8988T (cell line): Measurements from ENCODE around the gene NTRK3.

ENCODE experiments used
- DNase-seq: peaks from one replicate; pipeline ENCODE4 v3.0.0; 2011

The NTRK3 gene

GRCh38 chr15:88020806-88021205, 235.7 kb downstream of the NTRK3 start:
- DNase-seq: no peak

- DNase-seq: no peak
These were observed 236.9 kb downstream of the NTRK3 start for GRCh38 chr15:88019656-88020055.

- DNase-seq: no peak
These were observed 237.5 kb downstream of the NTRK3 start for GRCh38 chr15:88018869-88019641.

GRCh38 chr15:88017753-88018152, 238.8 kb downstream of the NTRK3 start:
- no peak for DNase-seq

DNA sequence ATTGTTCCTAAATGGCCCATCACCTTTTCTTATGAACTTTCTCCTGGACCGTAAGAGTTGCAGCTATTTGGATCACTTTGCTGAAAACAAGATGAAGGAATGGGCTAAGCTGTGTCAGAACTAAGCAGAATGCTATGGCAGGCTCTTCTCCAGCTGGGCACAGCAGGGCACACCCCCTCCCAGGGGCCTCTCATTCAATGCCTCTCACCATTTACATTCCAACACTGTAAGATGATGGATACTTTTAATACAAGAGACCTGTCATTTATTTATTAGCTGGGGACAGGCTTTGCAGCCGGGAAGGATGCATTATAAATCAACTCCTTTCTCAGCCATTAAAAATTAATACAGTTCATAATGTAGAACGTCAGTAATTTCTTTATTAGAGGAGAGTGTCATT, 240.1 kb downstream of the NTRK3 start:
- no peak for DNase-seq

- DNase-seq: no peak
These were observed 241.2 kb downstream of the NTRK3 start for GRCh38 chr15:88015228-88015860.

DNA sequence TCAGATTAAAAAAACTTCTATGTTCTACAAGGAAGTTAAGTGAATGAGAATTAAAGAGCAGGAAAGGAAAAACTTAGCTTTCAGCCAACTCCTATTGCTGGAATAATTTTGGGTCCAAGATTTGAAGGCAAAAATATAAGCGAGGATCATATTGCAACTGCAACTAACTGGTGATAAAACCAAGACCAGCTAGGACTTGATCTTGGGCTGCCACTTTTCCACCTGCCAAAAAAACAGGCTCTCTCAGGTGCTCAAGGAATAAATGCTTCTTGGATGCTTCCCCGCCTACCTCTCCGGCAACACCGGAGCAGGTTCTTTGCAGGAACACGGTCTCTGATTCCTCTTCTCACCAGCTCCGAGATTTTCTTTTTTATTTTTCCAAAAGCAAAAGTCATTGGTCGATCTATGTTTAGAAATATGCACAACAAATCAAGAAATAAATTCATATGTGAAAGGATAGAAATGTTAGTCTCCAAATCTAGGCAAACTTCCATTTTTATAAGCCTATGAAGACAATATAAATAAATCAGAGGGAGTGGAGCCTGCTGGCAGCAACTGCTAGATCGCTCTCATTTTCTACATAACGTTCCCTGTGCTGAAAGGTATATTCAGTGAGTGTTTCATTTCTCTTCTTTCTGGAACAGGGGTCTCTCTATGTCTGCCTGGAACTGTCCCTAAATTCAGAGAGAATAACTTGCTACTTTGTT, 241.9 kb downstream of the NTRK3 start:
- DNase-seq: no peak

DNA sequence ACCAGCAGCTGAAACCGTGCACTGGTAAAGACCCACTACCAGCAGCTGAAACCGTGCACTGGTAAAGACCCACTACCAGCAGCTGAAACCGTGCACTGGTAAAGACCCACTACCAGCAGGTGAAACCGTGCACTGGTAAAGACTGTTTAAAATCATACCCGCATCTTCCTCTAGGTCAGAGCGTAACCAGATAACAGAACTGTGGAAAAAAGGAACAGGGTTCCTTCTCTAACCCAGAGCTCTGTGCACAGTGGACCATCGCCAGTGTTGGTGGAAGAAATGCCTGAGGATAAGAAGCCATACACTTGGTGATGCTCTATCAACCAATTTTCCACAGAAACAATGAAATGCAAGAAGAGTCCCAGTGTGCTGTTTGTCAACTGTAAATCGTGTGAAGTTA, 243.4 kb downstream of the NTRK3 start:
- no peak for DNase-seq

- DNase-seq: no peak
These were observed 243.9 kb downstream of the NTRK3 start for GRCh38 chr15:88012688-88013087.

- no peak for DNase-seq
These were observed 244.3 kb downstream of the NTRK3 start for GRCh38 chr15:88012233-88012632.

GRCh38 chr15:88011533-88011932, 245.0 kb downstream of the NTRK3 start:
- DNase-seq: no peak

- no peak for DNase-seq
These were observed 250.4 kb downstream of the NTRK3 start for GRCh38 chr15:88006146-88006545.

- no peak for DNase-seq
These were observed 252.1 kb downstream of the NTRK3 start for GRCh38 chr15:88004399-88004798.

DNA sequence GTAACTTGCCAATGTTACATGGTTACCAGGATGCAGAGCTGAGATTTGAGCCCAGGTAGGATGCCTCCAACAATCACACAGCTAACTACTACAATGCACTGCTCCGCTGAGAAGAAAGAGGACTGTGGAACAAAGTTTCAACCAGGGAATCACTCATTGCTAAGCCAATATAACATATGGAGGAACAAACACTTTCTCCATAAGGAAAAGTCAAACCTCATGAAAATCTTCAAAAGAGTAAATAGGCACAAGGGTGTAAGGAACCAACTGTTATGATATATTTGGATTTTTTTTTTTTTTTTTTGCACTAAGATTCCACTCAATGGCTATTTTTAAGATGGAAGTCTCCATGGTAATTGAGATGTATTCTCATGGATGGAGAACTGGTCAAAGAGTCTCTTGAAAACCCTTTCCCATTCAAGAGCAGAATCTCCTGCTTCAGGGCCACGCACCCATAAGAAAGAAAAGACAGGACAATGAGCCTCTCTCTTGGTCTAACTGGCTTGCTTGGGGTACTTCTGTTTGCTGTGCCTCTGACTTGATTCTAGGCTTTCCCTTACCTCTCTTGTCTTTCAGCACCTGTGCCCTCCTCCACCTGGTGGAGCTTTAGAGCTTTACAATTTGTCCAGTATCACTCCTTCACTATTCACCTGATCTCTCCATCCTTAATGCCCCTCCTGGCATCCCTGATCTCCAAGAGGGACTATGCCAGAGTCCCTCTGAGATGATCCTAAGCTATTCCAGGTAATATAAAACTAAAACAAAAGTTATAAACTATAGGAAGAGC, 252.8 kb downstream of the NTRK3 start:
- no peak for DNase-seq

- DNase-seq: no peak
These were observed 253.8 kb downstream of the NTRK3 start for GRCh38 chr15:88002706-88003105.

DNA sequence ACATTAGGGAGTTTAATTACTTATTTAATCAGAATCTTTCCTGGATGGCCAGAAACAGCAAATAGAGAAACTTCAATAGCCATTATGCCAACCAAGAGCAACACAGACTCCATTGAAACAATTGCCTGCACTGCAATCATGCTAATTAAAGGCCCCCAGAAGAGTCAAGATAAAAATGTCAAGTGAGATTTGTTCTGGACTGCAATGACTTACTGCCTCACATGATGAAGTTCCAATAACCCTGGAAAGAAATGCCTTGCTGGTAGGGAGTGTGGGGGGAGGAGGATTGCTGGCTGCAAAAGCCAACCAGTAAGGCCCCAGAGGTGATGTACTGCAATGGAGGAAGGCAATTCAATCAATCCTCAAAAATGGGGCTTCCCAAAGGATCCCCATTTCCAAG, 257.9 kb downstream of the NTRK3 start:
- DNase-seq: no peak

DNA sequence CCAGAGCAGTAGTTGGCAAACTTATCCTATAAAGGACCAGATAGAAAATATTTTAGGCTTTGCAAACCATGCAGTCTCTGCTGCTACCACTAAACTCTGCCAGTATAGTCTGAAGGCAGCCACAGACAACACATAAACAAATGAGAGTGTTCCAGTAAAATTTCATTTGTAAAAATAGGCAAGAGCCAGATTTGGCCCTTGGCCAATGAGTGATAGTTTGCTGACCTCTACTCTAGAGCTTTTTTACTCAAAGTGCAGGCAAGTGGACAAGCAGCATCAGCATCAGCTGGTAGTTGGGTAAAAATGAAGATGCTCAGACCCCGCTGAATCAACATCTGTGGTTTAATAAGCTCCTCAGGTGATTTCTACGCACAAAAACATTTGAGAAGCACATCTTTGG, 269.8 kb downstream of the NTRK3 start:
- no peak for DNase-seq

GRCh38 chr15:87985451-87985850, 271.1 kb downstream of the NTRK3 start:
- no peak for DNase-seq

DNA sequence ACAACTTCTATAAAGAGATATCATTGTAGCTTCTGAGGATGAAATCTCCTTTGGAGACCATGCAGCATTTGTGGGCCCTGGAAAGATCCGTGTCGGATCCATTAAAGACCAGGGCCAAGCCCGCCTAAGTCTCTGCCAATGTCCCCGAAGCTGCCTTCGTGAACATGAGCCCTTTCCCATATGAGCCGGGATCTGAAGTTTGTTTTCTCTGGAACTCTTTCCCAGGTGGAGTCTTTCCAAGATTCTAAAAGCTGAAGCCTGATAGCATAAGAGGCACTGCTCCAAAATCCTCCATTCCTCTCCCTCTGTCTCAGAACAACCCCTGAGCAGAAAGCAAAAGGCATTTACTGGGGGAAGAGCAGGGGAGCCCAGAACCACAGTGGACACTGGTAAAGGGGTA, 274.6 kb downstream of the NTRK3 start:
- no peak for DNase-seq

GRCh38 chr15:87977907-87978306, 278.6 kb downstream of the NTRK3 start:
- no peak for DNase-seq

DNA sequence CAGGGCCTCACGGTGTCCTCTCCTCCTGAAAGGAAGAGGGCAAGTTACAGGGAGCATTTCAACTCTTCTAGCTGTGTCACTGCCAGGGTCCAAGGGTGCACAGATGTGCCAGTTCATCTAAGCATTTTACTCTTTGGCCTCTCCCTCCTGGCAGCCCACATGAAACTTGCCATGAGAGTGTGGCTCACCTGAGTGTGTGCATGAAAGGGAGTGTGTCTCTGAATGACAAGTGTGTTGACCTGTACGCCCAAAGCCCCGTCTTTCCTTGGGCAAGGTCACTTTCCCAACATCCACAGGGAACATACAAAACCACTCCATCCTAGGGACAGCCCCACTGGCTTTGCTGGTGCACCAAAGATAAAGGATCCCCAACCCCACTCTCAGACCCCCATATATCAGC, 280.0 kb downstream of the NTRK3 start:
- DNase-seq: no peak

- DNase-seq: no peak
These were observed 282.9 kb downstream of the NTRK3 start for GRCh38 chr15:87973501-87974215.

- no peak for DNase-seq
These were observed 285.5 kb downstream of the NTRK3 start for GRCh38 chr15:87971076-87971475.
